OCI-LY1 (cell line): Measurements from ENCODE around the gene ARL5A.
A peak's percentile ranks its signal among the peaks of the same experiment; 100 is the strongest.

Experiments used
- H2AFZ ChIP-seq: fragments of 200-600 bp; sonication (generic), shearing (Covaris generic); 2 replicates; pipeline ENCODE4 v1.6.0; 2014; ENCODE audit warnings: antibody characterized with exemption, mild to moderate bottlenecking, low read length
- H3F3A ChIP-seq: fragments of 200-600 bp; sonication (generic), shearing (Covaris generic); 2 replicates; pipeline ENCODE4 v1.6.0; 2014; ENCODE audit warnings: mild to moderate bottlenecking, antibody characterized with exemption, low read length, moderate library complexity; ENCODE audit not compliant: insufficient read depth
- H3K27ac ChIP-seq: fragments of 200-600 bp; sonication (generic); 2 replicates; pipeline ENCODE4 v1.5.1; 2014; ENCODE audit warnings: low read length, mixed run types, mild to moderate bottlenecking, low read depth; ENCODE audit not compliant: poor library complexity, severe bottlenecking
- H3K27me3 ChIP-seq: fragments of 200-600 bp; sonication (generic); 2 replicates; pipeline ENCODE4 v1.6.0; 2014; ENCODE audit warnings: antibody characterized with exemption, mild to moderate bottlenecking, low read length, moderate library complexity; ENCODE audit not compliant: insufficient read depth
- H3K36me3 ChIP-seq: fragments of 200-600 bp; sonication (generic); 2 replicates; pipeline ENCODE4 v1.6.1; 2014; ENCODE audit warnings: mild to moderate bottlenecking, antibody characterized with exemption, low read length, moderate library complexity, mixed read lengths; ENCODE audit not compliant: insufficient read depth
- H3K4me1 ChIP-seq: fragments of 200-600 bp; sonication (generic); 2 replicates; pipeline ENCODE4 v1.5.1; 2014; ENCODE audit warnings: mild to moderate bottlenecking, low read length, moderate library complexity; ENCODE audit not compliant: insufficient read depth, severe bottlenecking
- H3K4me2 ChIP-seq: fragments of 200-600 bp; sonication (generic), shearing (Covaris generic); 2 replicates; pipeline ENCODE4 v1.6.1; 2014; ENCODE audit warnings: low read length
- H3K4me3 ChIP-seq: fragments of 200-600 bp; sonication (generic); 2 replicates; pipeline ENCODE4 v1.5.1; 2014; ENCODE audit warnings: low read length, low read depth, mild to moderate bottlenecking, mixed read lengths; ENCODE audit not compliant: poor library complexity, severe bottlenecking
- H3K79me2 ChIP-seq: fragments of 200-600 bp; shearing (Covaris generic); 2 replicates; pipeline ENCODE4 v1.6.1; 2016; ENCODE audit warnings: mixed run types, low read length, mixed read lengths; ENCODE audit not compliant: insufficient read depth
- H3K9ac ChIP-seq: fragments of 200-600 bp; sonication (generic), shearing (Covaris generic); 2 replicates; pipeline ENCODE4 v1.6.1; 2014; ENCODE audit warnings: mild to moderate bottlenecking, low read length, mixed read lengths
- H3K9me2 ChIP-seq: fragments of 200-600 bp; sonication (generic), shearing (Covaris generic); 2 replicates; pipeline ENCODE4 v1.6.1; 2014; ENCODE audit warnings: low read depth, mild to moderate bottlenecking, low read length, mixed read lengths
- H3K9me3 ChIP-seq: fragments of 200-600 bp; shearing (Covaris generic); 2 replicates; pipeline ENCODE4 v1.6.1; 2014; ENCODE audit warnings: low read length, mixed read lengths
- H4K20me1 ChIP-seq: fragments of 200-600 bp; sonication (generic), shearing (Covaris generic); 2 replicates; pipeline ENCODE4 v1.6.0; 2016; ENCODE audit warnings: mild to moderate bottlenecking, low read length; ENCODE audit not compliant: insufficient read depth
- CTCF ChIP-seq: fragments of 200-600 bp; sonication (generic), shearing (Covaris generic); IDR thresholded peaks from 2 replicates; pipeline ENCODE4 v1.5.1; 2017; ENCODE audit warnings: mild to moderate bottlenecking, antibody characterized with exemption, low read length, moderate library complexity, mixed read lengths
- EZH2 ChIP-seq: fragments of 200-600 bp; sonication (generic), shearing (Covaris generic); IDR thresholded peaks from 2 replicates; pipeline ENCODE4 v1.8.0; 2017; ENCODE audit warnings: borderline replicate concordance, mixed run types, mild to moderate bottlenecking, antibody characterized with exemption, low read length, moderate library complexity, mixed read lengths

The ARL5A gene

GRCh38 chr2:151860210-151860609 lies 32.0 kb upstream of the ARL5A start:
- Histone ChIP-seq H3K4me3 (no peak overlapping the region), H2AFZ (no peak overlapping the region), H3K9ac (no peak overlapping the region), H3K27me3 (no peaks in the 10 kb centered on the region), H3K9me2 (no peaks in the 10 kb centered on the region), H3K79me2 (no peaks in the 10 kb centered on the region), H4K20me1 (no peaks in the 10 kb centered on the region), H3K27ac (no peak overlapping the region), H3K9me3 (no peaks in the 10 kb centered on the region), H3K36me3 (no peaks in the 10 kb centered on the region), H3K4me2 (no peak overlapping the region), H3F3A (no peaks in the 10 kb centered on the region), H3K4me1 (peaks cover 4% of the 10 kb centered on the region)
- TF ChIP-seq CTCF (no peak), EZH2 (no peak)

GRCh38 chr2:151857650-151858049 lies 29.4 kb upstream of the ARL5A start:
- Histone ChIP-seq H3K9me2 (no peaks in the 10 kb centered on the region), H2AFZ (no peak overlapping the region), H3K36me3 (no peaks in the 10 kb centered on the region), H3K27me3 (no peaks in the 10 kb centered on the region), H3K4me3 (no peak overlapping the region), H3K79me2 (no peaks in the 10 kb centered on the region), H3K9me3 (no peaks in the 10 kb centered on the region), H3K4me1 (peaks cover 9% of the 10 kb centered on the region), H3F3A (no peaks in the 10 kb centered on the region), H3K27ac (no peak overlapping the region), H3K9ac (no peak overlapping the region), H4K20me1 (no peaks in the 10 kb centered on the region), H3K4me2 (no peak overlapping the region)
- no peak for TF ChIP-seq EZH2
- no peak for TF ChIP-seq CTCF

- Histone ChIP-seq H3F3A (no peaks in the 10 kb centered on the region), H3K4me3 (no peak overlapping the region), H2AFZ (peak overlapping the region; percentile 41; the same call in 1 of the 2 replicates), H3K9ac (no peak overlapping the region), H3K36me3 (no peaks in the 10 kb centered on the region), H4K20me1 (no peaks in the 10 kb centered on the region), H3K9me3 (no peaks in the 10 kb centered on the region), H3K79me2 (no peaks in the 10 kb centered on the region), H3K9me2 (no peaks in the 10 kb centered on the region), H3K27ac (no peak overlapping the region), H3K27me3 (no peaks in the 10 kb centered on the region), H3K4me1 (peaks cover 9% of the 10 kb centered on the region), H3K4me2 (0 out of 2 replicates have a peak overlapping the region, but pooled peaks have one; percentile 35)
- TF ChIP-seq CTCF (no peak), EZH2 (no peak)
Measured at GRCh38 chr2:151855111-151855510, 26.9 kb upstream of the ARL5A start.
